WERI-Rb-1 (cell line): ENCODE measurements around the gene METTL18.
"Not testable (repeated sequence)": the region's sequence is repeated elsewhere in the genome, so short reads cannot be mapped to it uniquely, and the experiment has no call there.

Source experiments
- DNase-seq: peaks from one replicate; pipeline ENCODE4 v3.0.0-alpha.2; 2020
- H3K27ac ChIP-seq: fragments of 250-450 bp; sonication (Bioruptor Pico); 2 replicates; pipeline ENCODE4 v1.5.1; 2020; ENCODE audit warnings: mild to moderate bottlenecking, moderate library complexity
- H3K27me3 ChIP-seq: fragments of 250-450 bp; sonication (Bioruptor Pico); 2 replicates; pipeline ENCODE4 v1.5.1; 2021; ENCODE audit warnings: mild to moderate bottlenecking, low read depth, moderate library complexity; ENCODE audit not compliant: insufficient read depth, severe bottlenecking
- H3K36me3 ChIP-seq: fragments of 250-450 bp; sonication (Bioruptor Pico); 2 replicates; pipeline ENCODE4 v1.5.1; 2020; ENCODE audit warnings: mild to moderate bottlenecking, moderate library complexity
- H3K4me3 ChIP-seq: 2 replicates; pipeline ENCODE4 v1.5.1; 2011; ENCODE audit warnings: low read depth, mild to moderate bottlenecking, control low read depth, low read length
- H3K9me3 ChIP-seq: fragments of 250-450 bp; sonication (Bioruptor Pico); 2 replicates; pipeline ENCODE4 v1.5.1; 2021; ENCODE audit warnings: mild to moderate bottlenecking, moderate library complexity; ENCODE audit not compliant: severe bottlenecking
- TF ChIP-seq, protein P1 (sequence below): IDR thresholded peaks from 2 replicates; pipeline ENCODE4 v1.5.1; 2011; ENCODE audit warnings: low read depth, mild to moderate bottlenecking, control low read depth, inconsistent platforms, low read length

The METTL18 gene

DNA sequence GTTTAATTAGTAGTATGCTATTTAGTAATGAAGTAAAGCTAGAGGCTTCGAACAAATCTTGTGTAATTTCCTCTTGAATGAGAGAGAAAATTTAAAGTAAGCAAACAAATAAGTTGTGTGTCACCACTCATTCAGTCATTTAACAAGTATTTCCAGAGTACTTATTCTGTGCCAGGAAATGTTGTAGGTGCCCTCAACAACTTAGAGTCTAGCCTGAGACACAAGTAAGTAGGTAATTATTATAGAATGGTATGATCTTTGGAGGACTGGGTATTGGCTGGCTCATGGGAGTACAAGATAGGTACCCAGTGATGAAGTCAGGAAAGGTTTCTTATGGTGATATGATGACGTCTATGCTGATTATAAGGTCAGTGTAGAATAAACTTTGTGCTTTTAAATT, 17.4 kb upstream of the METTL18 start:
- DNase-seq = no peak
- Histone ChIP-seq H3K27me3 (no peaks in the 10 kb centered on the region), H3K9me3 (no peaks in the 10 kb centered on the region), H3K36me3 (no peaks in the 10 kb centered on the region), H3K4me3 (no peak overlapping the region), H3K27ac (no peak overlapping the region)
- TF ChIP-seq, protein P1, sequence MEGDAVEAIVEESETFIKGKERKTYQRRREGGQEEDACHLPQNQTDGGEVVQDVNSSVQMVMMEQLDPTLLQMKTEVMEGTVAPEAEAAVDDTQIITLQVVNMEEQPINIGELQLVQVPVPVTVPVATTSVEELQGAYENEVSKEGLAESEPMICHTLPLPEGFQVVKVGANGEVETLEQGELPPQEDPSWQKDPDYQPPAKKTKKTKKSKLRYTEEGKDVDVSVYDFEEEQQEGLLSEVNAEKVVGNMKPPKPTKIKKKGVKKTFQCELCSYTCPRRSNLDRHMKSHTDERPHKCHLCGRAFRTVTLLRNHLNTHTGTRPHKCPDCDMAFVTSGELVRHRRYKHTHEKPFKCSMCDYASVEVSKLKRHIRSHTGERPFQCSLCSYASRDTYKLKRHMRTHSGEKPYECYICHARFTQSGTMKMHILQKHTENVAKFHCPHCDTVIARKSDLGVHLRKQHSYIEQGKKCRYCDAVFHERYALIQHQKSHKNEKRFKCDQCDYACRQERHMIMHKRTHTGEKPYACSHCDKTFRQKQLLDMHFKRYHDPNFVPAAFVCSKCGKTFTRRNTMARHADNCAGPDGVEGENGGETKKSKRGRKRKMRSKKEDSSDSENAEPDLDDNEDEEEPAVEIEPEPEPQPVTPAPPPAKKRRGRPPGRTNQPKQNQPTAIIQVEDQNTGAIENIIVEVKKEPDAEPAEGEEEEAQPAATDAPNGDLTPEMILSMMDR = no peak

DNA sequence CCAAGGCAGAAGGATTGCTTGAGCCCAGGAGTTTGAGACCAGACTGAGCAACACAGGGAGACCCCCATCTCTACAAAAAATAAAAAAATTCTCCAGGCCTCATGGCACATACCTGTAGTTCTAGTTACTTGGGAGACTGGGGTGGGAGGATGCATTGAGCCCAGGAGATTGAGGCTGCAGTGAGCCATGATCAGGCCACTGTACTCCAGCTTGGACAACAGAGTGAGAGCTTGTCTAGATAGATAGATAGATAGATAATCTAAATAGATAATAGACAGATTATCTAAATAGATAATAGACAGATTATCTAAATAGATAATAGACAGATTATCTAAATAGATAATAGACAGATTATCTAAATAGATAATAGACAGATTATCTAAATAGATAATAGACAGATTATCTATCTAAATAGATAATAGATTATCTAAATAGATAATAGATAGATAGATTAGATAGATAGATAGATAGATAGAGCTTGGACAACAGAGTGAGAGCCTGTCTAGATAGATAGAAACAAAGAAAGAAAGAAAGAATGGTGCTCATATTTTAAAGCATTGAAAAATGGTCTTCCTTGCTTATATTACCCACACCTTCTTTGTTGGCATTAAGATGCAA, 16.8 kb upstream of the METTL18 start:
- H3K36me3 ChIP-seq, H3K27me3 ChIP-seq: not testable (repeated sequence)

DNA sequence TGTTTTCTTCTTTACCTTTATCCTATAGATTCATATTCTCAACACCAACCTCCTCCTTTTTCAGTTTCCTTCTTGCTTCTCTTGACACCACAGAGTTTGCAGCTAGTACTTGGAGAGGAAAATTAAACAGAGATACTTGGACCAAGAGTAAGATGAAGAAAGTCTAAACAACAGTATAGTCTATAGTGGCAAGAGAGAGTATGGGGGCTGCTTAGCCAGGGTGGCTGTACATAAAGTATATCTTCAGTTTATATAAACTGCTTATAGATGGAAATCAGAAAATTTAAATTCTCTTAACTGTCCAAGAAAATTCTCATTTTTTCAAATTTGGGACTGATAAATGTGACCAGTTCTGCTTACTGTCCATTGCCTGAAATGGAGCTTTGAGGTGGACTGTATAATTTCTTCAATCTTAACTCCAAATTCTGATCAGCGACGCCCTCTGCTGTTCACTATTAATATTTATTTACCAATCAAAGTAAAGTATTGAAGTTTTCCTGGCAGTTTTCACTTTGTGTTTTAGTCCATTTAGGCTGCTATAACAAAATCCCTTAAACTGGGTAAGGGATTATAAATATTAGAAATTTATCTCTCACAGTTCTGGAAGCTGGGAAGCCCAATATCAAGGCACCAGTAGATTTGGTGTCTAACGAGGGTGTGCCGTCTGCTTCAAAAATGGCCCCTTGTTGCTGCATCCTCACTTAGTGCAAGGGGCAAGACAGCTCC, 14.8 kb upstream of the METTL18 start:
- TF ChIP-seq, protein P1 = no peak
- H3K4me3 ChIP-seq = no peak overlapping the region
- H3K27me3 ChIP-seq = no peaks in the 10 kb centered on the region
- no peaks in the 10 kb centered on the region for H3K9me3 ChIP-seq
- DNase-seq = no peak
- no peak overlapping the region for H3K27ac ChIP-seq
- H3K36me3 ChIP-seq = no peaks in the 10 kb centered on the region

More for the DNA sequence above, 16.8 kb upstream of the METTL18 start:
- H3K4me3 ChIP-seq, H3K27ac ChIP-seq, DNase-seq, H3K9me3 ChIP-seq: not testable (repeated sequence)

DNA sequence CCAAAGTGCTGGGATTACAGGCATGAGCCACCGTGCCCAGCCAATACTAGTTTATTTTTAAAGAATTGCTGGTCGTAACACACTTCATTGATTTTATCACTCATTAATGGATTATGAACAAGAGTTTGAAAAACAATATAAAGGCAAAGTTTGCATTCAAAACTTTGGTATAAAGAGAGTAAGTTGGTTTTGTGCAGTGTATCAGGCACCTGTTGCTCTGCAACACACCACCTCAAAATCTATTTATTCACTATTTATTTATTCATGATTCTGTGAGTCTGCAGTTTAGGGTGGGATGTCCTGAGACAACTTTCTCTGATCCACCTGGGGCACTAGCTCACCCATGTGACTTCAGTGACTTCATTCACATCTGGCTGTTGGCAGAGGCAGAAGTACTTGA, 10.2 kb upstream of the METTL18 start:
- H3K36me3 ChIP-seq = no peaks in the 10 kb centered on the region
- H3K9me3 ChIP-seq = no peaks in the 10 kb centered on the region
- no peak overlapping the region for H3K4me3 ChIP-seq
- no peaks in the 10 kb centered on the region for H3K27me3 ChIP-seq
- no peak overlapping the region for H3K27ac ChIP-seq
- TF ChIP-seq, protein P1 = no peak
- DNase-seq = no peak

DNA sequence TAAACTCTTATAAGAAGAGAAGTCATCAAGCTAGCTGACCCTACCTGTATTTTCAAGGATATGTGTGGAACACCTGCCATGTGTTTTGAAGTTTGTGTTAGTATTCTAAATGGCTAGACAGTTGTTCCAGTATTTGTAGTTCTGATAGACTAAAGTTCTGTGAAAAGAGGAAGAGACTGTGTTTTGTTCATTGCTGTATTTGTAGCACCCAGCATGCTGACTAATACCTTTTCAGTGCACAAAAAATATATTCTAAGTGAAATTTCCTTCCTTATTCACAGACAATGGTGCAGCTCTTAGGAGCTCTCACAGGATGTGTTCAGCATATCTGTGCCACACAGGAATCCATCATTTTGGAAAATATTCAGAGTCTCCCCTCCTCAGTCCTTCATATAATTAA, 8.2 kb upstream of the METTL18 start:
- Histone ChIP-seq H3K36me3 (no peaks in the 10 kb centered on the region), H3K4me3 (no peak overlapping the region), H3K27me3 (no peaks in the 10 kb centered on the region), H3K9me3 (no peaks in the 10 kb centered on the region), H3K27ac (no peak overlapping the region)
- DNase-seq = no peak
- TF ChIP-seq, protein P1 = no peak

DNA sequence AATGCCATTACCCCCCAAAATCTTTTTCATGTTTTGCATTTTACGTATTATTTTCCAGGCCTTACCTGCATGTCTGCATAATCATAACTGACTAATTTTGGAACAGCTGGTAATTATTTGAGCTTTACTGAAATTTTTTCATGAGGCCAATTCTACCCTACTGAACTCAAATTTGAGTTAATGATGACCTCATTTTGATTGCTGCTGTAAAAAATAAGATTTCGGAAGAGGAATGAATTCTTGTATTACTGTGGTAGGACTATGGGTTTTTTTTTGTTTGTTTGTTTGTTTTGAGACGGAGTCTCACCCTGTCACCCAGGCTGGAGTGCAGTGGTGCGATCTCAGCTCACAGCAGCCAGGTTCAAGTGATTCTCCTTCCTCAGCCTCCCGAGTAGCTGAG, 2.6 kb upstream of the METTL18 start:
- TF ChIP-seq, protein P1 = no peak

More for the DNA sequence above, 2.6 kb upstream of the METTL18 start:
- Histone ChIP-seq H3K27ac (no peak overlapping the region), H3K9me3 (no peaks in the 10 kb centered on the region), H3K27me3 (no peaks in the 10 kb centered on the region), H3K36me3 (no peaks in the 10 kb centered on the region), H3K4me3 (no peak overlapping the region)
- no peak for DNase-seq
